GM18520 (cell line): ENCODE results near the gene CCNK.

Experiments used
- ATAC-seq: cut with Tn5 transposase; IDR thresholded peaks from one replicate; pipeline ENCODE4 v1.9.1; 2021; ENCODE audit not compliant: unreplicated experiment

Gene CCNK

GRCh38 chr14:99532310-99532709 lies 51.1 kb downstream of the CCNK start:
- ATAC-seq: no peak

DNA sequence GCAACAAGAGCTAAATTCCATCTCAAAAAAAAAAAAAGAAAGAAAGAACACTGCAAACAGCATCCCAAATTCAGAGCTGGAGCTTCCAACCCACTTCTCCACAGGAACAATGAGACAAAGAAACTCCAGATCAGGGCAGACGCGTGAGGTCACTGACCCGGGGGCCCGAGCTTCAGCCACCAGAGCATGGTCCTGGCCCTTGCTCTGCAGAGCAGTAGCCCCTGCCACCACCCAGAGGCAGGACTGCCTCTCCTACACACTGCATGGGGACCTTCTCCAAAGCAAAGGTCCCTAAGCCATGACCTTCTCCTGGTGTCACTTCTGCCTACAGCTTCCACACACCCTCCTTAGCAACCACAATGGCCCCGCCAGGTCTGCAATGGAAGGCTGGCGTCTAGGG lies 53.1 kb downstream of the CCNK start:
- no peak for ATAC-seq

DNA sequence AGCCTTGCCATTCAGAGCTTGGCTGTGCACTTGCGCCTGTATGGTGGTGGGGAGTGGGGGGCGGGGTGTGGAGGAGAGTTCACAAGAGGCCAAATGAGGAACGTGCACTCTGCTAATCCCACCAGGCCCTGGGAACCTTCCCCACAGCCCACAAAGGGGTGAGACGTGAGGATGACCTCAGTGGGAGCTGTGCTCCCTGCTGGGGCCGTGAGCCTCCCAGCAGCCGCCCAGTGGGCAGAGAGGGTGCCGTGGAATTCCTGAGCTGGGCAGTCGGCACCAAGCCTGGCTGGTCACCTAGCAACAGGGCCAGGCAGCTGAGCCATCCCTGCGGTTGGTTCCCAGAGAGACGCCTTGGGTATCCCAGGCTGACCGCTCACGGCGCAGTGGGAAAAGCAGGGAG lies 53.7 kb downstream of the CCNK start:
- no peak for ATAC-seq

- no peak for ATAC-seq
Measured at GRCh38 chr14:99535448-99535847, 54.2 kb downstream of the CCNK start.

DNA sequence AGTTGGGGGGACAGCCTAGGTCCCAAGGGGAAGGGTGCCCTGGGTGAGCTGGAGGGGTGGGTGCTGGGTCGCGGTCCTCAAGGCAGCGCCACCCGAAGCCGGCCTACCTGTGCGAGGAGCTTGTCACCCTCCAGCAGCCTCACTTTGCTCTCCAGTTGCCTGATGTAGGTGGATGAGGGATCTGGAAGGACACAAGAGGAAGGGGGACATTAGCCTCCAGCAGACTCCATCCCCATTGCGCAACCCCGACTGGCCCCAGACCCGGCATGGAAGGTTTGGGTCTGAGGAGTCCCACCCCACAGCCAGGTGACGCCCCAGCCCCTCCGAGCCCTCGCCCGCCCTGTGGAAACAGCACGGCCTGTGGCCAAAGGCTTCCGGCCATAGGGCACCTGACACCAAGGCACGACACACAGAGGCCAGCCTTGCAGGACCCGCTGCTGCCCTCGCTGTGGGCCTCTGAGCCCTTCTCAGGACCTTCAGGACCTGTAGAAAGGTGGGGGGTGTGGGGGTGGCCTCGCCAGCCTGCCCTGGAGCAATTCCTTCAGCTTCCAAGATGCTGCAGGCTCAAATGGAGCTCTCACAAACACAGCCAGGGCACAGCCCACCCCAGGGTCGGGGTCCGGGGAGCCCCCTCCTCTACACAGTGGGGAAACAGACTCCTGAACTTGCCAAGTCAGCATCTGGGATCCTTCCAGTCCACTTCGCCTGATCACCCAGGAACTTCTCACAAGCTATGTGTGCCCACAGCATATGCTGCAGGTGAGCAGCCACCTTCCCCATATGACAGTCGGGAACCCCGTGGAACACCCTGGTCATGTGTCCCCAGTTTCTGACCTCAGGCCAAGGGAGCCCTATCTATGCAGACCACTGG lies 54.9 kb downstream of the CCNK start:
- no peak for ATAC-seq

DNA sequence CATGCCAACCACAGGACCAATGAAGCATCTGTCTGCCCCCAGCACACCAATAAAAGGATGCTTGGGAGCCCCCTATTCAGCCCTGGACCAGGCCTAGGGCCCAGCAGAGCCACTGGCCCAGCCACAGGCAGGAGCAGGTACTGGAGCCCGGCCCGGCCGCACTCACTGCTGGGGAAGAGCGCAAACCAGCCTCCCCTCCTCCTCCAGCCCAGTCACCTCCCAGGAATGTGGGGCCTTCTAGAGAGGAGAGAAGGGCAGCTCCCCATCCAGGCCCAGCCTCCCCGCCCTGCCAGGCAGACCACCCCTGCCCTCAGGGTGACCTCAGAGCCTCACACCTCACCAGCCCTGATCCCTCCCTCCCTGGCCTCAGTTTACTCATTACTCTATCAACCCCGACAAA lies 56.2 kb downstream of the CCNK start:
- ATAC-seq: no peak

- no peak for ATAC-seq
Measured at GRCh38 chr14:99538275-99538674, 57.1 kb downstream of the CCNK start.

DNA sequence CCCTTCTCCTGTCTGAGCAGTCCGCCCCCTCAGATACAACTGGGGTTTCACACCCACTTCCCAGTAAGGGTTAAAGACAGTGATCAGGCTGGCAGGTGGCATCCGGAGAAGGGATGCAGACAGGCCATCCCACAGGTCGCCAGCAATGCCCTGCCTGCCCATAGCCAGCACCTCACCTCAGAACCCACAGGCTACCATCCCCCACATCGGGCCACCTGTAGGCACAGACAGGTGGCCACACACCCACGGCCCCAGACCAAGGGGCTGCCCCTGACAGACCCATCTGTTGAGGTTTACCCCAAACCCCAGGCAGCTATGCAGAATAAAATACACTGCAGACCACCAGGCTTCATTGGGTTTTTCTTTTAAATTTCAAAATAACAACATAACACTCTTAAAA lies 57.5 kb downstream of the CCNK start:
- no peak for ATAC-seq

GRCh38 chr14:99539491-99539890 lies 58.3 kb downstream of the CCNK start:
- ATAC-seq: no peak

- no peak for ATAC-seq
Measured at GRCh38 chr14:99540196-99541032, 59.2 kb downstream of the CCNK start.

DNA sequence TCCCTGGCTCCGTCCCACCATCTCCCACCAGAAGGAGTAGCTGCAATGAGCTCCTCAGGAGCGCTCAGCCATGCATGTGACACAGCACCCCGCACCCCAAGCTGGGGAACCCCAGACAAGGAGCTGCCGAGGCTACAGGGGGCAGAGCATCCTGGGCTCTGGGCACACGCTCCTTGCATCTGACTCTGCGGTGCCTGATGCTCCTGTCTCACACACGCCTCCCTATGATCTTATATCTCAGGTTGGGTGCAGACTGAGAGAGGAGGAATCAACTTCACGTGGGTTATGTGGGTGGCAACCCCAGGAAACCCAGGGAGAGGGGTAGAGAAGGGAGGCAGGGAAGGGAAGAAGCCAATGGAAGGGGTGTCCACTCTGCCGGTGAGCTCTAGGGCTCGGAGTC lies 60.0 kb downstream of the CCNK start:
- no peak for ATAC-seq

DNA sequence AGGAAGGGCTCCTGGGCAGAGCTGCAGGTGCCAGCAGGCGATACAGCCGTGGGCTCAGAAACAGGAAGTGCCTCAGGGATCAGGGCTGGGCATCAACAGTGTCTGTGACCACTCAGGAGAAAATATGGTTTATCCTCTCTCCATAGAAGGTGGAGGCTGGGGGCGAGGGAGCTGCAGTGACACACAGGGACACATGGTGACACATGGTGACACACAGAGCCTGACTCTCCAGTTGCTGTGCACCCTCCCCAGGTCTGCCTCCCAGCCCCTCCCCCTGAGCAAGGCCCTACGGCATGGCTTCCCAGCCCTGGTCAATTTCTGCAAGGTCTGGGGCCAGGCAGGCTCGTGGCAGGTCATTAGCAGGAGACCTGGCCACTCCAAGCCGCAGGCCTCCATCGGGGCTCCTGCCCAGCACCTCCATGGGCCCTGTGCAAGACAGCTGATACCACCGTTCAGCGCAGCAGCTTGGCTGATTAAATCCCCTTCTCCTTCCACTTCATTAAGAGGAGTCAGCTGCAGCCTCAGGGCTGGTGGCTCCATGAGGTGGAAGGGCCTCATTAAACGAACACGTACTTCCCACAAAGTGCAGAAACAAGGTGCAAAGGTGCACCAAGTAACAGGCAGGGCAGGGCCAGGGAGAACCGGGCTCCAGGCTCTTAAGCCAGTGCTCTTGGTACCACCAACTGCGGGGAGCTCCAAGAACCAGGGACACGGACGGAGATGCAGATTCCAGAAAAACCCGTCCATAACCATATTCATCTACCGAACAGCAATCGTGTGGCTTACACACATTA lies 60.7 kb downstream of the CCNK start:
- ATAC-seq: no peak

GRCh38 chr14:99542566-99542965 lies 61.4 kb downstream of the CCNK start:
- ATAC-seq: no peak

DNA sequence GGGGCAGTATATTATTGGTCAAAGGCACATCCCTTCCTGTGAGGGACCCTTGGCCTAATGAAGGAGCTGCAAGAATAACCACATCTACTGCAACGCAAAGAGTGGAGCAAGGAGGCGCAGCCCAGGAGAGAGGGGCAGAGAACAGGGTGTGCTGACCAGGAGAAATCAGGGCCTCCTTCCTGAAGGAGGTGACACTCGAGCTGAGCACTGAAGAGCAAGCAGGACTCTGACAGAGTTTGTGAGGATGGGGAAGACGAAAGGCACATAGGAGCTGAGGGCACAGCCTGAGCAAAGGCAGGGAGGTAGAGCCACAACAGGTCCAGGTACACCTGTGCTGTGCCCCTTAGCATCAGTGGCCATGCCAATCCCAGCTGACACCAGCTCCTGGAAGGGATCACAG lies 62.2 kb downstream of the CCNK start:
- ATAC-seq: no peak

DNA sequence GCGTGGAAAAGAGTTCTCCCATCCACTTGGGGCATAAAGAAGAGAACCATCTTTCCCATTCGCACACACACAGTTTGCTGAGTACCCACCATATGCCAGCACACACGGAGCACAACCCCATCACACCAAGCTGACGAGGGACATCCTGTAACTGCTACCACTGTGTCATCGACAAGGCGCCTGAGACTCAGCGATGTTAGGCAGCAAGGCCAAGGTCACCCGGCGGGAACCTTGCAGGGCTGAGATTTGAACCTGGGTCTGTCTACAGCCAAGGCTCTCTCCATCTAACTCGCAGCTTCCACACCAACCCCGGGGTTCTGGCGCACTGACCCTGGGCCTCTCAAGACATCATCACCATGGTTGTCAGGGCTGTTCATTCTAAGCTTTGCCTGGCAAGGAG lies 62.8 kb downstream of the CCNK start:
- no peak for ATAC-seq

DNA sequence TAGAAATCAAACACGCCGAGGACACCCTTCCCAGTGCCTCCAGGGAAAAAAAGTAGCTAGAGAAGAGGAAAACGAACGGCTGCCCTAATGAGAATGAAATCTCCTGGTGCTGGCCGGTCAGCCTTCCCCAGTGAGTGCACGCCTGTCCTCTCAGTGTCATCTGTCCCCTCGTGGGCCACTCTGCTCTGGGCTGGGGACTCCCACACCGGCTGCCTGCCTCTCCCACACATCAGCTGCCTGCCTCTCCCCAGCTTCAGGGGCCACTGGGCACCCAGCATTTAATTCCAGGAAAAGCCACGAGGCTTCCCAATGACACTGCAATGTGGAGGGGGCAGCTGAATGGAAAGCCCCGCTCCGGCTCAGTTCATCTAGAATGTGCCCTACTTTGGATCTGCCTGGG lies 63.8 kb downstream of the CCNK start:
- ATAC-seq: no peak

- ATAC-seq: no peak
Measured at GRCh38 chr14:99545586-99545985, 64.4 kb downstream of the CCNK start.

DNA sequence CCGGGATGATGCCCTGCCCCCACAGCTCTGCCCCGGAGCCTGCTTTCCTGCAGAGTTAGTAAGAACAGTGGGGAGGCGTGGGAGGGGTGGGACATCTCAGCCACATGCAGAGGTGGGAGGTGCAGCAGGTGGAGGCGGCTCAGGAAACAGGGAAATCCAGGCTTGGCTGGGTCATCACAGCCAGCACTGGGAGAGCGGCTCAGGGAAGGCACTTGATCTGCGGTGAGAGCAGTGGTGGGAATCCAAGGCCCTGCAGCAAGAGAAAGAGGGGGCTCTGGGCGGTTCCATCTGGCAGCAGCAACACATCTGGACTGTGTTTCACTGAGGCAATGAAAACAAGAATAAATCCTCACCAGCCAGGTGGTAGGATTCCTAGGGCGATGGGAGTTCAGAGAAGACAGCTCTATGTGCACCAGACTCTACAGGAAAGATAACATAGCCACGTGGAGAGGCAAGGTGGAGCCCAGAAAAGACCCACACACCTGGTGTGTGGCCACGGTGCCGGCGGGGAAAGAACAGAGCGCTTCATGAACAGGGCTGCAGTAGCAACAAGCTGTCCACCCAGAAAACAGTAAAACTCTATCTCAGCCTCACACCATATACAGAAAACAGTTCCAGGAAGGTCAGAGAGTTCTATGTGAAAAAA lies 65.1 kb downstream of the CCNK start:
- no peak for ATAC-seq

GRCh38 chr14:99548255-99548654 lies 67.0 kb downstream of the CCNK start:
- ATAC-seq: no peak

DNA sequence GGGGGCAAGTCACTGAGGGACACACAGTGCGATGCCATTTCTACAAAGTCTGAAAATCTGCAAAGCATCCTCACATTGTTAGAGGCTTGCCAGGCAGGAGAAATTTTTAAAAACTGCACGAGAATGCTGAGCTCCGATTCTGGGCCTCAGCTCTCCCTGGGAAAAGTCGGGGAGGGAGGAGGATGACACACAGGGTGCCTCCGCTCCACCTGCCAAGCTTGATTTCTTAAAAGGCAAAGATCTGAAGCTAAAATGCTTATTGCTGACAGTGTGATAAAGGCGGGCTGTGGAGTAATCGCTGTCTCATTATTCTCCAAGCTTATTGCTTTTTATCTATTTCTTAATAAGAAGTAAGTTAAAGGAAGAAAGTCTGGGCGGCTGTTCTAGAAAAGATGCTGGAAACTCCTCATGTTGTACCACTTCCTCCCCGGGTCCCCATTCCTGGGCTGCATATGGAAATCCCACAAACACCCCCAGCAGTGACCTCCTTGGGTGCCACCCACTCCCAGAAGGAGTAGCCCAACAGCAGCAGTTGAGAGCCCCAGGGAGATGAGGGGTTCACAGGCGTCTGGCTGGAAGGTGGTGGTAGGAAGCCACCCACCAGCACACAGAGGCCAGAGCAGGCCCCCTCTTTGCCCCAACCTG lies 67.8 kb downstream of the CCNK start:
- ATAC-seq: no peak
